Measurements from ENCODE around the gene MMP21. TPM values are rescaled to one million over a fixed set of nuclear protein-coding genes. Genes with fewer than 3 reads are reported as not detected.

Gene MMP21
- total and polyA plus RNA-seq, 8 donors = 0.12 to 0.35 (median 0.14) TPM; not detected in 1

DNA sequence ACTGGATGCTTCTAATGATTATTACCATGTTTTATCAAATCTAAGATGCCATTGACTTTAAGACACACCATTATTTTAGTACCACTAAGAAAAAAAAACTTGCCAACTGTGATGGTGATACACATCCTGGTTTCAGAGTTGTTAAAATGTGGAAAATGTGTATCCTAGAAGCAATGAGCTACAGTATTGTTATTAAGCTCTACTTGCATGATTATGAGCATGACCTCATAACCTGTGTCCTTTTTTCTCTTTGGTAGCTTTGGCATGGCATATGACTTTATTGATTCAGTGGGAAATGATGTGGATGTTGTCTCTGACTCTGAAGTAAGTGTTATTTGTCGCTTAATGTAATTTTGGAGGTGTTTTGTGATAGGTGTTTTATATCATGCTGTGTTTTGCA, 52.8 kb downstream of the MMP21 start:
- TF ChIP-seq, protein P1, sequence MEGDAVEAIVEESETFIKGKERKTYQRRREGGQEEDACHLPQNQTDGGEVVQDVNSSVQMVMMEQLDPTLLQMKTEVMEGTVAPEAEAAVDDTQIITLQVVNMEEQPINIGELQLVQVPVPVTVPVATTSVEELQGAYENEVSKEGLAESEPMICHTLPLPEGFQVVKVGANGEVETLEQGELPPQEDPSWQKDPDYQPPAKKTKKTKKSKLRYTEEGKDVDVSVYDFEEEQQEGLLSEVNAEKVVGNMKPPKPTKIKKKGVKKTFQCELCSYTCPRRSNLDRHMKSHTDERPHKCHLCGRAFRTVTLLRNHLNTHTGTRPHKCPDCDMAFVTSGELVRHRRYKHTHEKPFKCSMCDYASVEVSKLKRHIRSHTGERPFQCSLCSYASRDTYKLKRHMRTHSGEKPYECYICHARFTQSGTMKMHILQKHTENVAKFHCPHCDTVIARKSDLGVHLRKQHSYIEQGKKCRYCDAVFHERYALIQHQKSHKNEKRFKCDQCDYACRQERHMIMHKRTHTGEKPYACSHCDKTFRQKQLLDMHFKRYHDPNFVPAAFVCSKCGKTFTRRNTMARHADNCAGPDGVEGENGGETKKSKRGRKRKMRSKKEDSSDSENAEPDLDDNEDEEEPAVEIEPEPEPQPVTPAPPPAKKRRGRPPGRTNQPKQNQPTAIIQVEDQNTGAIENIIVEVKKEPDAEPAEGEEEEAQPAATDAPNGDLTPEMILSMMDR (IDR thresholded peaks at IDR 0.05) = no peak

DNA sequence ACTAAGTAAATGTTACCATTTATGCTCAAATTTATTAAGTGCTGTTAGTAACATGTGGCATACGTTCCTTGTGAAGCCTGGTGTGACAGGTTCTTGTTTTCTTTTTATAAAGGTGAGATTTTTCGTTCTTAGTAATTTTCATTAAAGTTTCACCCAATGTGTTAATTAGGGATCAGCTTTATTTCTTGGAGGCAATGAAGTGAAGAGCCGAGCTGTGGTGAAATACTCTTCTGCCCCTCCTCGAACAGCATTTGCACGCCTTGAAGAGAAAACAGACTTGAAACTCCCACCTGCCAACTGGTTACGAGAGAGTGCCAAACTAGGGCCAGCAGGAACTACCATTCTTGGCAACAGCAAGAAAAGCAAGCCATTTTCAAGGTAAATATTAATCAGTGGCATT, 54.6 kb downstream of the MMP21 start:
- intact Hi-C loops (cut with DNase I) = no loop called here
- TF ChIP-seq, protein P1 (IDR thresholded peaks at IDR 0.05) = no peak
- FAIRE-seq = no peak
- WGBS, 2 donors = 37 to 41% methylated on average over 6 of the region's 6 CpGs
- no peaks in the 10 kb centered on the region for H3K9me3 ChIP-seq
- peaks cover 0 to 23% (median 10%) of the 10 kb centered on the region in 3 donors for H3K36me3 ChIP-seq
- peak overlapping the region in 3 of 4 donors; percentile 80 to 95 (median 86) for H3K4me3 ChIP-seq
- no peaks in the 10 kb centered on the region for H3K27me3 ChIP-seq
- peak in 3 of 6 donors; percentile 27 to 30 (median 28) for DNase-seq
- peak overlapping the region in 2 of 4 donors; percentile 3 to 14 for H3K27ac ChIP-seq
- ATAC-seq = no peak
- H3K4me1 ChIP-seq = peaks cover 10 to 22% (median 10%) of the 10 kb centered on the region in 3 donors

More for the DNA sequence above, 52.8 kb downstream of the MMP21 start:
- Histone ChIP-seq H3K9me3 (no peaks in the 10 kb centered on the region), H3K36me3 (peaks cover 0 to 30% (median 15%) of the 10 kb centered on the region in 3 donors), H3K4me3 (no peak overlapping the region), H3K27me3 (no peaks in the 10 kb centered on the region), H3K27ac (no peak overlapping the region), H3K4me1 (peaks cover 10 to 36% (median 21%) of the 10 kb centered on the region in 3 donors)
- WGBS, 2 donors = 91 to 98% methylated on average over 1 of the region's 1 CpG
- no peak for DNase-seq
- FAIRE-seq = no peak
- ATAC-seq = no peak
- intact Hi-C loops (cut with DNase I) = no loop called here

DNA sequence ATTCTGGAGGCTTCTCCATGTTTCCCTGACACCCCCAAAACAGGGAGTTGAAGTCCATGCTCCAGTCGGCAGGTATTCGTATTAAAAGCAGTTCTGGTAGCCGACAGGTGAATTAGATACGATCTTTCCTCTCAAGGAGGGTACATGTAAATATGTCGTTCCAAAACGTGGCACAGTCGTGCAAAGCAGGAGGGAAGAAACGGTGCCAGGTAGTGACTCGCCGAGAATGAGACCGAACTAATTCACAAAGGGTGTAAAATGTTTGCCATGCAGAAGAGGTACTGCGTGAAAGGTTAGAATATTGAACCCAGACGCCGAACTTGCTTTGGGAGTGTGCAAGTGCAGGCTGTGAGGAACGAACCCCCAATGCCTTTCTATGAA, 55.6 kb downstream of the MMP21 start:
- H3K36me3 ChIP-seq = peaks cover 0 to 14% (median 10%) of the 10 kb centered on the region in 3 donors
- DNase-seq (no peak), ATAC-seq (peak; percentile 0 to 1 (median 1)), FAIRE-seq (no peak)
- H3K4me1 ChIP-seq = peaks cover 10 to 21% (median 10%) of the 10 kb centered on the region in 3 donors
- H3K27ac ChIP-seq = peak overlapping the region; percentile 67 to 87 (median 78)
- 0 to 1% methylated on average over 15 of the region's 15 CpGs for WGBS, 2 donors
- TF ChIP-seq, protein P1 (IDR thresholded peaks at IDR 0.05) = no peak
- no peaks in the 10 kb centered on the region for H3K27me3 ChIP-seq
- H3K4me3 ChIP-seq = peak overlapping the region; percentile 80 to 96 (median 90)
- no peaks in the 10 kb centered on the region for H3K9me3 ChIP-seq
- intact Hi-C loops (cut with DNase I) = no loop called here

DNA sequence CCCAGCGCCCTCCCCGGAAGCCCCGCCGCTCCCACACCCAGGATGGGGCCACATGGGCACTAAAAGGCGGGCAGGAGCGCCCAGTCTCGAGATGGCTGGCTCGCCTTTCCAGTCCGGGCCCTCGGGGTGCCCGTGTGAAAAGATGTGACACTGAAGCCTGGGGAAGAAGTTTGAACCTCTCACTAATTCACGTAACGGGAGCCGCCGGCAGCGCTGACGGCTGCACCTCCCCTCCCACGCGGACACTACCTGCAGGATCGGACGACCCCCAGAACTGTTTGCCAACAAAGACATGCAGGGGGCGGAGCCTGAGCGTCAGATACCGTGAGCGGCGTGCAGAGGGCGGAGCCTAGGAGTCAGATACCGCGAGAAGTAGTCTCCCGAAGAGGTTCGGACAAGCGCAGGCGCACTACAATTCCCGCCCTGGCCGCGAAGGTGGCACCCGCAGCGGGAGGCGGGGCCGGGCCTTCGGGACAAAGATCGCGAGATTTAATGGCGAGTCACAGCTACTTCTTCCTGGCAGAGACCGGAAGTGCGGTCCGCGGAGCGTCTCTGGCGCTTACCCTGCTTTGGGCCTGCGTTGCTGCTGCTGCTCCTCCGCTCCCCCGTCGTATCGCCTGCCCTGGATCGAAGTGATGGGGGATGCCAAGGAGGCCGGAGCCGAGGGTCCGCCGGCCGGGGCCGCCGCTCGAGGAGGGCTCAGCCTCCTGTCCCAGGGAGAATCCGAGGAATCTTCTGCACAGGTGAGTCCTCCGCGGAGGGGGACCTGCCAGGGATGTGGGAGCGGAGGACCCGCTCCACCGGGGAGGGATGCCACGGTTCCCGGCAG, 56.2 kb downstream of the MMP21 start, which contains the start of gene EDRF1:
Gene EDRF1 (plus strand): TSS at position 537 of the 829 bp plus-strand sequence. CDS start 99 bp downstream, at position 636.
- ATAC-seq (peak; percentile 95 to 99 (median 98)), FAIRE-seq (peak; percentile 85), DNase-seq (peak; percentile 97 to 100 (median 99))
- Histone ChIP-seq H3K27me3 (no peaks in the 10 kb centered on the region), H3K4me1 (peaks cover 10 to 21% (median 10%) of the 10 kb centered on the region in 3 donors), H3K27ac (peak within 1 kb of the TSS; percentile 69 to 87 (median 80)), H3K9me3 (no peaks in the 10 kb centered on the region), H3K4me3 (peak within 1 kb of the TSS; percentile 80 to 96 (median 90)), H3K36me3 (peaks cover 0 to 11% (median 4%) of the 10 kb centered on the region in 3 donors)
- intact Hi-C loops (cut with DNase I) = no loop called here
- TF ChIP-seq, protein P1 (IDR thresholded peaks at IDR 0.05) = no peak
- 0% methylated on average over 70 to 72 of the region's 72 CpGs for WGBS, 2 donors

Small RNA genes lying within 50 kb of the gene (microRNA-seq; reads per million reads assigned to microRNA genes)
- 0 to 0.88 reads per million in 2 donors for gene MIR4484

Other genes with a start within 250 kb of the MMP21 start
- not detected for gene TEX36, start 92.7 kb downstream of the MMP21 start, total RNA-seq
- not detected for gene TEX36, start 92.7 kb downstream of the MMP21 start, polyA plus RNA-seq
- gene EDRF1, start 56.1 kb downstream of the MMP21 start, total RNA-seq = 10 to 100 TPM; 10.1 to 19.9 (median 16.1) TPM
- 10 to 100 TPM; 24.2 to 25.3 TPM for gene EDRF1, start 56.1 kb downstream of the MMP21 start, polyA plus RNA-seq
- gene UROS, start 47.4 kb upstream of the MMP21 start, total RNA-seq = 10 to 100 TPM; 12.8 to 20.1 (median 18.1) TPM
- gene UROS, start 47.4 kb upstream of the MMP21 start, polyA plus RNA-seq = 10 to 100 TPM; 30.4 to 34.4 TPM
- 10 to 100 TPM; 18.6 to 31.2 (median 25.3) TPM for gene BCCIP, start 47.7 kb upstream of the MMP21 start, total RNA-seq
- 10 to 100 TPM; 30.0 to 40.8 TPM for gene BCCIP, start 47.7 kb upstream of the MMP21 start, polyA plus RNA-seq
- 10 to 100 TPM; 17.2 to 33.1 (median 24.9) TPM for gene DHX32, start 105.5 kb upstream of the MMP21 start, total RNA-seq
- gene DHX32, start 105.5 kb upstream of the MMP21 start, polyA plus RNA-seq = 10 to 100 TPM; 16.9 to 18.6 TPM
- gene FANK1, start 120.7 kb upstream of the MMP21 start, total RNA-seq = 1 to 10 TPM; 1.6 to 4.3 (median 2.3) TPM
- gene FANK1, start 120.7 kb upstream of the MMP21 start, polyA plus RNA-seq = 10 to 100 TPM in 1 of 2 donors, 1 to 10 TPM in 1; 5.7 to 13.2 TPM

All from pancreas (tissue), 10 donors.